NK-92 treated with Interleukin-12 subunit alpha and Interleukin-12 subunit beta, amount 100 ng/mL, for 24 hours (cell line): ENCODE results near the gene NRCAM.

Experiments used
- DNase-seq: peaks from one replicate; lab custom pipeline; 2025; lab: John Stamatoyannopoulos, UW

Gene NRCAM

GRCh38 chr7:108129018-108129965, 326.9 kb downstream of the NRCAM start:
- DNase-seq: no peak

GRCh38 chr7:108128514-108128913, 327.7 kb downstream of the NRCAM start:
- DNase-seq: no peak

DNA sequence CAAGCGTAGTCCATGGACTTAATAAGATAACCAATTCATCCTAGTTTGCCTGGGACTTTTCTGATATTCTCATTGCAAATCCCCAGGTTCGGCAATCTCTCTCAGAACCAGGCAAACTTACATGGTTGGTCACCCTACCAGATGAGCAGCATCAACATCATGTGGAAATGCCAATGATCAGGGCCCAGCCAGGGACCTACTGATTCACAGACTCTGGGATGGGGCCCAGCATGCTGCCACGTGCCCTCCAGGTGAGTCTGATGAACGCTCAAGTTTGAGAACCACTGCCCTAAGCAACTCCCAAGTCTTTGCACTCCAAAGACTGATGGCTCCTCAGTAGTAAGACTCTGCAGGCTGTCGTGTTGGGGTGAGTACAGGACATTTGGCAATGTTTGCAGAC, 328.8 kb downstream of the NRCAM start:
- DNase-seq: no peak

DNA sequence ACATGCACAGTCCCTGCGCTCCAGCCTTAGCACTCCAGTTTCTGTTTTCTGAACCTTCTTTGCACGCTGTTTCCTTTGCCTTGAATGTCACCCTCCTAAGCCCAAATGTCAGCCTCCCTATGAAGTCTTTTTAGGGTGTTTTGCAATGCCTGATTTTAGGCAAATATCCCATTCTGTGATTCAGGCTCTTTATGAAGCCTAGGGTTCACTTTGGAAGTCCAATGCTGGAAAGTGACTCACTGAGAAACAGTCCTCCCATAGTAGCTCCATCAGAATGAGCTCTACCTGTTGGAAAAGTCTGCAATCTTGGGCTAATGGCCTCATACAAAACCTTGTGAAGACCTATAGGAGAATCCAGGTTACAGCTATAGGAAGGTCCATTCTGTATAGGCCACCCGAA, 331.4 kb downstream of the NRCAM start:
- DNase-seq: no peak

GRCh38 chr7:108122181-108122580, 334.1 kb downstream of the NRCAM start:
- no peak for DNase-seq

DNA sequence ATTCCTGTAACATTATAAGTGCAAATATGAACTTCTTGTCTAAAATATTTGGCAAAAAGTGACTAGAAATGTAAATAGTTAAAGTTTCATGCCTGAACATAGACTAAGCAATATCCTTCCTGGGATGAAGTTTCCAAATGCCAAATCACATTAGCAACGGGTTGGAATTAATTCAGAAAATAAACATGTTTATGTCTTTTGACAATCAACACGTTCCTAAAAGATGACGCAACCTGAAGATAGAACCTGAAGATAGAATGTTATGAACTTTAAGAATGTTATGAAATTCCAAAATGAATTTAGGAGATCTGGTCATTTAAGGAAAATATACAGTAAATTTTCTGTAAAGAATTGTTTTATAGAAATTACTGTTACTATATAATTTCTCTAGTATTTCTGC, 335.3 kb downstream of the NRCAM start:
- no peak for DNase-seq

- DNase-seq: no peak
Observed at GRCh38 chr7:108120196-108120595, 336.0 kb downstream of the NRCAM start.

GRCh38 chr7:108118959-108119358, 337.3 kb downstream of the NRCAM start:
- DNase-seq: no peak

- DNase-seq: no peak
Observed at GRCh38 chr7:108114117-108114841, 342.0 kb downstream of the NRCAM start.

DNA sequence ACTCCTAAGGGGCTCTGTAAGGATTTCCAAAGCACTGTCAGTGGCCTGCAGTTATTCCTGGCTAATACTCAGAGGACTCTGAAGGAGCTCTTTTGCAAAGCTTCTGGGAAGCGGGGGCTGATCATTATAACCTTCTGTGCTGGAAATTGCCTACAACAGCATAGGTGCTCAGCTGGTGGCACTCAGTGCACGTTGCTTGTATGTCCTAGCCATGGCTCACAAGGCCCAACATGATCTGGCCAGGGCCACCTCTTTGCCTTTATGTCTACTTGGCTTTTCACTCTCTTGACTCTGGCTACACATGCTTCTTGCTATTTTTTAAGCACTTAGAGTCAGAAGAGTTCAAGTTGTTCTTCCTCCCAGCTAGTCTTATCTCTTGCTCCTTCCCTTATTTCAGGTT, 343.6 kb downstream of the NRCAM start:
- no peak for DNase-seq

DNA sequence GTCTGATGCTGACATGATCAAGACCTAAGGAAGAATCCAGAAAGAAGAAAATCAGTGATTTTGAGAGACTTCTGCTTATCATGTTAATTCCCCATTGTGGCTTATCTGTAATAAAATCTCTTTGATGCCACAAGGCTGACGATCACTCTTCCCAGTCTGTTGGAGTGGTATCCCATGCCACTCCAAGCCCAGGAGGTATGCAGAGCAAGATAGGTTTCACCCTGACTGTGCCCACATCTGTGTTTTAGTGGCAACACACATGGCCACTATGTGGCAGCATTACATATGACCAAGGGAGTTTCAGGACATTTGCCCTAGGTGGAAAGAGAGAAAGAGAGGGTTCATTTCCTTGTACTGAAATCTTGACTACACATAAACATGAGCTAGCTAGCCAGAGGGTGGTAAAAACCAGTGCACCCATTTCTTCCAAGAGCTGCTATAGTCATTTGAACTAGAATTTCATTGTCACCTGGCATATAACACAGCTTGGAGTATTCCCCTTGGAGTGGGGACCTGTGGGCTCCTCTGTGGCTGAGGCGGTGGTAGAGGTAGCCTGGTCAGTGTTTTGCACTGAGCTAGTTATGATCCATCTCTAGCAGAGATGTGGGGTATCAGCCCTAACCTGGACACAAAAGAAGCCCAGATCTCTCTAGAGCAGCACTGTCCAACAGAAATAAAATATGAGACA, 346.9 kb downstream of the NRCAM start:
- DNase-seq: no peak

GRCh38 chr7:108108131-108108530, 348.1 kb downstream of the NRCAM start:
- DNase-seq: no peak

- no peak for DNase-seq
Observed at GRCh38 chr7:108104324-108104723, 351.9 kb downstream of the NRCAM start.

DNA sequence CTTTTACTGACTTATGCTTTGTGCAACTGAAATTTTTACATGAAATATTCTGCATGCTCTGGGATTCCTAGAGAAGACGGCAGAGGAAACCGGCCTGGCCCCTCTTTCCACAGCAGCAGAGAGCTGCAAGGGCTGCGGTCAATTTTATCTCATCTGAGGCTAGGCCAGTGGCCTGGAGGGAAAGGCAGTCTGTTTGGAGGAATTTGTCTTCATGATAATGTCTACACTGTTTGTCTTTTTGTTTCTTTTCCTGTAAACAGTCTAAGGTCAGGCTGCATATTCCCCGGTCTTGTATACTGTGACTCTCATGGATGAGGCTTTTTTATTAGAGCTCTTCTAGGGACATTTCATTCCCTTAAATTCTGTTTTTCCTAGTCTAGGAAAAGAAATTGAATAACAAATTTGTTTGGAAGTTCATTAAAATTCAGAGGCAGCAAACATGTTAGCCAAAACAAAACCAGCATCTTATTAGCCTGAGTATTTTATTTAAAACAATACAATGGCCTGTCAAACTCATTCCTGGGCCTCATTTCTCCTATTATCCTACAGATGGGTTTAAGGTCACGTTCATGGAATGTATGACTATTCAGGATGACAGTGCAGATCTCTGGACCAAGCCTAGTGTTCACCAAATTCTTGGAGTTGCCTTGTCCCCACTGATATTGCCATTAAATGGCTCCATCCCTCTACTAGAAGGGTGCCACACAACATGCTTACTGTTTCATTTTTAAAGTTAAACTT, 352.5 kb downstream of the NRCAM start:
- no peak for DNase-seq

DNA sequence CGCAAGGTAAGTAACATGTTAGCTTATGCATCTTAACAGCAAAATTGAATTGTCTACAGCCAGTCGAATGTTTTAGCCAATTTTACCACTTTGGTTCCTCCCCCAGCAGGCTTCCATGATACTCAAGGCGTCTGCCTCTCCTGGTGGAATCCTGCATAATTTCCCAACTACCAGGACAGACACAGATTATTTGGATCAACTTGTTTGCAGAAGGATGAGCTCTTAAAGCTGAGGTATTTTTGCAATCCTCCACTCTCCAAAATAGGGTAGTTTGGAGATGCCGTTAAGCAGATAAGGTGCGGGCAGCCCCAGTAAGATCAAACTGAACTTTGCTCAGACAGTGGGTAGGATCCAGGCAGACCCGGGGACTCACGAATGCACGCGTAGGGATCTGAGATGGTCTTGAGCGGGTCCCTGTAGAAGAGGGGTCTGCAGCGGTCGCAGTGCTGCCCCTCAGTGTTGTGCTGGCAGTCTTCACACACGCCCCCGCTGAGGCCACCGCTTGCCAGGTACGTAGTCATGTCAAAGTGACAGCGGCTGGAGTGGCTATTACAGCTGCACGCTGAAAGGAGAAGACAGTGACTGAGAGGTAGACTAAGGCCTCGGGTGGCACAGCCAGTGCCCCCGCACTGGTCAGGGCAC, 353.4 kb downstream of the NRCAM start:
- no peak for DNase-seq

- no peak for DNase-seq
Observed at GRCh38 chr7:108101759-108102158, 354.5 kb downstream of the NRCAM start.

- no peak for DNase-seq
Observed at GRCh38 chr7:108099713-108100112, 356.5 kb downstream of the NRCAM start.

GRCh38 chr7:108097703-108098102, 358.5 kb downstream of the NRCAM start:
- DNase-seq: no peak
